Urothelium cell line (cell line): ENCODE data around the gene ZBTB33.

ENCODE experiments used
- DNase-seq: peaks from one replicate; pipeline ENCODE4 v3.0.0; 2011; ENCODE audit warnings: low spot score, mixed read lengths
- FAIRE-seq: peaks from 2 replicates; lab custom pipeline; 2011; peaks lifted over from hg19 to GRCh38; lab: Jason Lieb, UNC

The ZBTB33 gene

DNA sequence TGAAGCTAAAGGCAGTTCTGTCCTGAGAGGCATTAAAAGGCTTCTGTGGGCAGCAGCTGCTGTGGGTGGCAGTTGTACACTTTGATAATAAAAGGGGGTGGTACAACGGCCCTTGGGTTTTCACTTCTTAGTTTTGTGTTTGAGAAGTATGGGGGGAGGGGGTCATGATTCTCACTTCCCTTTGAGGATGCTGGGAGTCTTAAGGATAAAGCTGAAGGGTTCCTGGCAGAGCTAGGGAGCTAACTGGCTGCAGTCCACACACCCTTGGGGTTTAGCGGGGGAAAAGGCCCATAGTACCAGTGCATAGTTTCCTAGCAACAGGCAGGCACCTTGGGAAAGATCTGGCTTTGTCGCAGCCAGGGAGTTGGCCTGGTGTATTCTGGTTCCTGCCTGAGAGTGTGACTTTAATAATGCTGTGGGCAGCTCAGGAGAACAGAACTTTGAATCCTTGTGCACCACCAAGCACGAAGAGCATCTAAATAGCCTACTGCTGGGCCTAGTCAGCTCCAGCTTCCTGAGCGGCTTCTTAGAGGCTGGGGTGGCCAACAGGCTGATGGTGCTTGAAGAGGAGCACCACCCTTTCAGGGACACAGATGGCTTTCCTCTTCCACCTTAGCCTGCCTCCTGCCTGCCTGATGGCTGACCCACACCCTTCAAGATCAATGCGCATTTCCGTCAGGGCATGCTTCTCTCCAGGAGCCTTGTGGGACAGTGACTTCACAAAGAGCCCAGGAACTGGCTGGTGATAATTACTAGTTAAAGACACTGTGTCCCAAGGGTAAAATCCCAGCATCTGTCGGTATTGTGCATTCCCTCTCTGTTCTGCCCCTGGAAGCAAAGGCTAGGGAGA lies 12.5 kb downstream of the ZBTB33 start:
- FAIRE-seq (no peak), DNase-seq (no peak)

DNA sequence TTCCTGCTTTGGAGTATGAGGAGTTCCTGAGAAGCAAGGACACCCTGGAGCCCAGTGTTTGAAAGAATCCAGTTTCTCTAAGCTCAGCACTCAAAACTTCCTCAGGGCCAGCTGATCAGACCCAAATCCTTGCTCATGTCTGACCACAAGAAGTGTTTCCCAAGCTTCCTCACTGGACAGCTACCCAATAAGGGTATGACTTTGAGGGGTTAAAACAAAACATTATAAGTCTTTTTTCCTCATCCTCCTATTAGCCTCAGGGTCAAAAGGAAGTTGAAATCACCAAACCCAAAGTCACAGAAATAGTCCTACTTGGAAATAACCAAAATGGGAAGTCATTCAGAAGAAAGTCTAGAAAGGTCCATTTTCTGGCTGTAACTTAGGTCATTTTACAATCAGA lies 13.7 kb downstream of the ZBTB33 start:
- no peak for FAIRE-seq

DNA sequence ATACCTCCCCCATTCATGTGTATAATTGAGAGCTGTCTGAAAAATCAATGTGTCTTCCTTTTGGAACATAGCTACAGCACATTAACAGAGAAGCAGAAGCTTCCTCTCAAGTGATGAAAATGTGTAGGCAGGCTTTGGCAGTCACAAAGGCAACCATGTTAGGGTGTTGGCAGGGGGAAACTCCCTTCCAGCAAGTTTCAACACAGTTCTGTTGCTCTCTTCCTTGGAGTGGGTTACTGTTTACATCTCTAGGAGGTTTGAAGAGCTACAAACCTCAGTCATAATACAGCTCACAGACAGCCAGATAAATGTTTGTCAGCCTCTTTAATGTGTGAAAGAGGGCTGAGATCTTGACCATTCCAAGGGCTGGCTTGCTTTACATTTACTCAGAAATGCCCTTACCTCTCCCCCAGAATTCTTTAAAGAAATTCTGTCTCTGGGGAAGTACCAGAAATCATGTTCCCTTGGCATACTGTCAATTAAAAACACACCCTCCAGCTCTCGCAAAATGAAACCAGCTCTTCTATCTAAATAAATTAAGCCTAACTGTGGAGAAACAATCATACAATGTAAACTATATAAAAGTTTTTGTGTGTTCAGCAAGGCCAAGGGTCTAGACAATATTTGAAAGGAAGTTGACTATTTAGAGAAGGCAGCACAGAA lies 18.9 kb downstream of the ZBTB33 start:
- FAIRE-seq (no peak), DNase-seq (no peak)

More for the DNA sequence above, 13.7 kb downstream of the ZBTB33 start:
- no peak for DNase-seq

DNA sequence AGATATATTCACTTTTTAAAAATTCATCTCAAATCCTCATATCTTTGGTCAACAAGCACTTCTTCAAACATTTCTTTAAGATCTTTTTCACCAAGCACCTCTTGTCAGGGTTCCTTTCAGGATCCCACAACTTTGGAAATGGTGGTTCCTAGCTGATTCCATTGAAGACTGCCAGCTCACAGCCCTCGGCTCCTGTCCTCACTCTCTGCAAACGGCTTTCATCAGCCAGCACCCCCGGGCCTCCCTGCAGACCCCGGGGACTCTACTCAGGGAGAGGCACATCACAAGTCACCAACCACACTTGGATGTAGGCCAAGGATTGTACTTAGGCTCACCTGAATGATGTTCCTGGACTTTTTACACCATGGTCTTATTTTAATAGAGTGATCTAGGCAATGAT lies 20.0 kb downstream of the ZBTB33 start:
- DNase-seq: no peak
- FAIRE-seq: no peak

DNA sequence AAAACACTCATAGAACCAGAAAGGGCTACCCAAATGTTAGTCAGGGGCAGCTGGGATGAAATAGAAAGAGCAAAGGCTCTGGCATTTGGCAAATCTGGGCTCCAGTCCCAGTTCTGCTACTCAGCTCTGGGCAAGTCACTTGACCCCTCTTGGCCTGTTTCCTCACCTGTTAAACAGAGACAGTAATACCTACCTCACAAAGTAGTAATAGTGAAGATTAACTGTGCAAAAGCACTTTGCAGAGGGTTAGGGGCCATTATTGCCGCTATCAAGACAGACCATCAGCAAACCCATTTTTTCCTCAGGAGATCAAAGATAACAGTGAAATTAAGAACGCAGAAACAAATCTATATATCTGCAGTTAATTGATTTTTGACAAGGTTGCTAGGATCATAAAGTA lies 20.6 kb downstream of the ZBTB33 start:
- FAIRE-seq: no peak

DNA sequence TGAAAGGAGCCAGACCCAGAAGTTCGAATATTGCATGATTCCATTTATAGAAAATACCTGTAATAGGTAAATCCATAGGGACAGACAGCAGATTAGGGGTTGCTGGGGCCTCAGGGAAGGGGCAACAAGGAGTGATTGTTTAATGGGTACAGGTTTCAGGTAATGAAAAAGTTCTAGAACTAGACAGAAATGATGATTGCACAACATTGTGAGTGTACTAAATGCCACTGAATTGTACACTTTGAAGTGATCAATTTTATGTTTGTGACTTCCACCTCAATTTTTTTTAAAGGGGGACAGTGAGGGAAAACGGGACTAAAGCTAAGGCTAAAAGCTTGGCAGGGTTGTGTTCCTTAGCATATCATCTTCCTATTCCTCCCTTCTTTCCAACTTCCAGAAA lies 23.5 kb downstream of the ZBTB33 start:
- no peak for FAIRE-seq

More for the DNA sequence above, 20.6 kb downstream of the ZBTB33 start:
- DNase-seq: no peak

DNA sequence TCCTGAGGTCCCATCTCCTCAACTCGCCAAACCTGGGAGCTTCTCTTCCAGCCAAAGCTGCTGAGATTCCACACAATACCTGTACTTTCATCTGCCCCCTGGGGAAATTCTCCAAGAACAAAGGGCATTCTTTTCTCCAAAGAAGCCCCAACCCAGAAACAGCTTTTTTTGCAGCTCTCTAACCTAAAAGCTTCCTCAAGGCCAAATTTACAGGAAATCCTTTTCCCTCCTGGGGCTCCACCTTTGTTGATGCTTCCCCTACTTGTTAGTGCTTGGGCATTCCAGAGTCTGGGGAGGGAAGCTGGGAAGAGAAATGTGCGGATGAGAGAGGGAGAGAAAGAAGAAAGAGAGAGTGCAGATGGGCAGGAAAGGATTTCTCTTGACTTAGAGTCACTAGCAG lies 24.3 kb downstream of the ZBTB33 start:
- no peak for DNase-seq
- no peak for FAIRE-seq

More for the DNA sequence above, 23.5 kb downstream of the ZBTB33 start:
- no peak for DNase-seq

DNA sequence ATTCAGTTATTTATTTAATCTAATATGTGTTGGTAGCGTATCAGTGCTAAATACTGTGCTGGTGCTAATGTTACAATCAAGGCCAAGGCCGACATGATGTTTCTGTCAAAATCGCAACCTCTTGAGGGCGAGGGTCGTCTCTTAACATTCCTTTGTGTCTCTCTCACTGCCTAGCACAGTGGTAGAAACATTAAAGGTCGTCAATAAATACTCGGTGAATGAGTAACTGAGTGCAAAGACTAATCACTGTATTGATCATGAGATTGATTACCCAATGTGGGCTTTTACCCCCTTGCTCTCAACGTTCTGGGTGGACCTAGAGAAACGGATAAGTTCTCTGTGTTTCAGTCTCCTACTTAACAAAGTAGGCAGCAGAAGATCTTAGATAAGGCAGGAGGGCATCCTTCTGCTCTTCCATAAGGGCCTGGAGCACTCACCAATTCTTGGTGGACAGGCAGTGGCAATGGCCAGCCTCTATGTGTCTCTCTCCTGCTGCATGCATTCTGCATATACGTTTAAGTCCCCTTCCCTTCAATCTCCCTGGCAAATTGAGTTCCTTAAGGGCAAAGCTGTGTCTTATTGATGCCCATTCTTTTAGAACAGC lies 30.5 kb downstream of the ZBTB33 start:
- DNase-seq: no peak
- no peak for FAIRE-seq

DNA sequence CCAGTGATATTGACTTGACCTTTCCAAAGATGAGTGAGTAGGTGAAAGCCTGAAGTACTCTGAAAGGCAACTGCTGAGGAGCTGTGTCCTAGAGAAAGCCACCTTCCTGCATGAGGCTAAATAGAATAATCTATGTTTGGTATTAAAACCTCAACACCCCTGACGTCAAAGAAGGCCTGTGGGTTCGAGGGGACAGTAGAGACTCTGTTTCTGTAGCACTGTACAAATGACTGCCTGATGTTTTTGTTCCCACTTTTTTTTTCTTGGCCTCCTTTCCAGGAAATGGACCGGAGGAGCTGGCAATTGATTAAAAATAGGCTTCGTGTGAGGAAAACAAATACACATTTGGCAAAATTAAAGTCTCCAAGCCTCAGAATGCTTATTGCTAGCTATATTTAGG lies 31.1 kb downstream of the ZBTB33 start:
- no peak for DNase-seq
- no peak for FAIRE-seq

DNA sequence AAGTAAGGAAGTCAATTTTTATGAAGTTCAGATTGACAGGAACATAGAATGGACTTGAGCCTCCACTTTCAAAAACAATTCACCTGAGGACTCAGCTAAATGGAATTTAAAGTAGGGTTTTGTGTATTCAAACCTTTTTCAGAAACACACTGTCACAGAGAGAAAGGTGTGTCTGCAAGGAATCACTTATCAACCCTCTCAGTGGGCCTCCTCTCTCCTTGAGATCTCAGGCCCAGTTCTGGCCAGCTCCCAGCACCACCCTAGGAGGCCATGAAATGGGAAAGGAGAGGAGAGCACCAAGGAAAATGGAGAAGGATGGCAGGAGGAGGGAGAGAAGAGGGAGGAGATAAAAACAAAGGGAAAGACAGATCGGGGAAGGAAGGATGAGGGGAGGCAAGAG lies 32.1 kb downstream of the ZBTB33 start:
- FAIRE-seq (no peak), DNase-seq (no peak)

DNA sequence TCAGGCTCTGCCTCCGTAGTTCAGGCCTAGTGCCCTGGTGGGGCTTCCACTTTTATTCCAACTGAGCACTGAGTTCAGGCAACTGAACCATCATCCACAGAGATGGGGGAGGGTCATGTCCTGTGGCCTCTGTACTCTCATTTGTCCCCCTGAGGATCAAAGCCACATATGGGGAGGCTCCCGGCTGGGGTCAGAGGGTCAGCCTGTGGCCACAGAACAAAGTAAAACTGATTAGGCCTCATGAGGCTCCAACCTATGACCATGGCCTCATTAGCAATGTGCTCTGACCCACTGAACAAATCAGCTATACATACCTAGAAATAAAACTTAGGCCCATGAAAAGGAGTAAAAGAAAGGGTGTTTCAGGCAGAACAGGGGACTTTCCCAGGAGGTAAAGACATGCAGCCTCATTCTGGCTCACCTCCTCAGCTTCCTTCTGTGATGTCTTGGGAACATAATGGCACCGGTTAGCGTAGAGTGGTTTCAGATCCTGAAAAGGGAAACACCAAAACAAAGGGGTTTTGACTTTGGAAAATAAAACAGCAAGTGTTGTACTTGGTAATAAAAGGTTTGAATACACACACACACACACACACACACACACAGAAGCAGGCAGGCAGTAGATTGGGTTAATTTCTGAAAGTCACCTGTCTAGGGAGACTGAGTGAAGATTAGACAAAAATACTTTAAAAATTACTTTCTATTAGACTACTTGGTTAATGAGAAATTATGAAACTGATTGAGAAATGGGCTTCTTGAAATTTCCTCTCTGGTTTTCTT lies 36.3 kb downstream of the ZBTB33 start:
- DNase-seq: no peak
- no peak for FAIRE-seq

DNA sequence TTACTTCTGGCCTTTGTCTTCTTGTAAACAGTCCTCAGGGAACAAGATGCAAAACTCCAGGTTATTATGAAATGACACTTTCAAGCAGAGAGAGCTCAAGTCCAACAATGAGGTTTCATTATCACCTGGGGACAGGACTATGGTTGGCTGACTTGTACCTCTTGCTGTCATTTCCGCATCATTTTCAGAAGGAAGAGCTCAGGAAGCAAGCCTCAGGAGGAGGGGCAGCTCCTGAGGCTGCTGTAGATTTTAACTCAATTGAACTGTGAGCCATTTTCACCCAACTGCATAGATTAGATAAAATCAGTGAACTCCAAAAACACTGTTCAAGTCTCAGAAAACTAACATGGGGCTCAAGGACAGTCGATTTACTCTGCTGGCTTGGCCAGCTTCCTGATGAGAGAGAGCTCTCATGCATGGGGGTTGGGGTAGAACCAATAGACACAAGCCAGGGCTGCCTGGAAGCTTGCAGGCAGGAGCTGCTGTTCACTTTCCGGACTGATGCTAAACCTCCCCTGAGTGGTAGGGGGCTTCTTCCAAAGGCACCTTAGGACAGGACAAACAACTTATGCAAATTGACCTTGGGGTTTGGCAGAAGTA lies 37.0 kb downstream of the ZBTB33 start:
- DNase-seq: no peak
- no peak for FAIRE-seq

DNA sequence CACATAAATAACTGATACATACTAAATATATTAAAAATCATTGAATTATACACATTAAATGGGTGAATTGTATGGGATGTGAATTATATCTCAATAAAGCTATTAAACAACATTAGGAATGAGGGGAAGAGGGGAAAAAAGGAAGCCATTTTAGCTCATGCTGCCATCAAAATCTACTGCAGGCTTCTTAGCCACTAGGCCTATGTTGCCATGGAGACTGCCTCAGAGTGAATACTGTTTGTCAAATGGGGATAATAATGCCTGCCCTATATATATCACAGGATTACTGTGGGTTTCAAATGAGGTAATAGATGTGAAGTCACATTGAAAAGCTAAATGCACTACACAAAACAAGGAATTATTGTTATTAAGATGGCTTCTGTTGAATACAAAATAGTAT lies 39.5 kb downstream of the ZBTB33 start:
- FAIRE-seq (no peak), DNase-seq (no peak)

DNA sequence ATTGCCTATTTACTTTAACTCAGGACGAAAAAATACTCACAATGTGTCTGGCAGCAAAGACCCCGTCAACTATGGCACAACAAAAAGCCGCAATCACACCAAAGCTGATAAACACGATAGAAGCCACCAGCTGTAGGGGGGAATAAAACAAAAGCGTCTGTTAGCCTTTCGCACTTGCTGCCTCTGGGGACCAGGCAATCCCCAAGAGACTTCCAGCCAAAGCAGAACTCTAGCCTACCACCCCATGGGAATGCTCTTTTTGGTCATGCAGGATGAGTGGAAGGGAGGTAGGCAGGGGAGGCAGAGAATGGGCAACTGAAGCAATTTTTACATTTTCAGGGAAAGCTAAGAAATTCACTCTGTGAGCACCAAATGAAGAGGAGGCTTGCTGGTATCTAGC lies 40.6 kb downstream of the ZBTB33 start:
- no peak for DNase-seq
- FAIRE-seq: no peak

DNA sequence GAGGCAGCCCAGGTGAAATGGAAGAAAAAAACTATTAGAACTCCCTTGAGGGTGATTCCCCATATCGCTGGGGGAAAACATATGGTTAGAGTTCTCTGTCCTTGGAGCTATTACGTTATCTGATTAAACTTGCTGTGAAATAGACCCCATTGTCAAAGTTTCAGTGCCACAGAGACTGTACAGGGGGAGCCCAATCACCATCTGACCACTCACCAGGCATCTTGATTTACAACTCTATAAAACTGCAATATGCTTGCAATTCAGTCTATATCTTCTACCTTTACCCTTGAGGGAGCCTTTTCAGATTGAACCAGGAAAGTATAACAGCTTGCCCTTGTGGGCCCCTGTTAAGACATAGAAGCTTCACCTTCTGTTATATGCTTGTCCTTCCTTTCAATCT lies 42.4 kb downstream of the ZBTB33 start:
- DNase-seq (no peak), FAIRE-seq (no peak)

DNA sequence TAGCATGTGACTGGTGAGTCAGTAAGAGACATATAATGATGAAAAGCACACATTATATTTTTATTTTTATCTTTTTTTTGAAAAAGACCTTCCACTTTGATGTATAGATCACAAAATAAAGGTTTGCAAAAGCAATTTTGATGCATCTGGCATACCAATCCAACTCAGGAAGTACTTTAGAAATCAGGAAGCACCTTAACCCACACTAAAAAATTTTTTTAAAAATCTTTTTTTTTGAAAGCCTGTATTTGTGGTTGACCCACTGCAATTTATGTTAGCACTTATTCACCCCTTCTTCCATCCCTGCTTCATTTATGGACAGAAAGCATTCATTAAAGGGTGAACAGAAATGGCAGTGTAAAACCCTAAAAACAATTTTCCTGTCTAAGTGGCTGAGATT lies 44.0 kb downstream of the ZBTB33 start:
- FAIRE-seq: no peak
- no peak for DNase-seq

DNA sequence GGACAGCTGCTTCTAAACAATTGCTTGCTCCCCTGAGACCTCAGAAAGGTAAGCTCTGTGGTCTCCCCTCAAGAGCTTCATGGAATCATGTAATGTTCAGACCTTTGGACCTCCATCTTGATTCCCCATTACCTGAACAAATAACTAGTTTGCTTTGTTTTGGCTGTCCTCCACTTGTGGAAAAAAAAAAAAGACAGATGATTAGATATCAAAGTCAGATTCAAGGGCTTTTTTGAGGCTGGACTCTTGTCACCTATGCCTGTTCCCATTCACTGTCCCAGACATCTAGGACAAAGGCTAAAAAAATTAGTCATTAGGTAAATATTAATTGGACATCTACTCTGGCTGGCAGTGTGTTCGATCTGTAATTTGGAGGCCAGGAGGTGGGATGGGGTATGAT lies 47.3 kb downstream of the ZBTB33 start:
- no peak for FAIRE-seq
- DNase-seq: no peak

DNA sequence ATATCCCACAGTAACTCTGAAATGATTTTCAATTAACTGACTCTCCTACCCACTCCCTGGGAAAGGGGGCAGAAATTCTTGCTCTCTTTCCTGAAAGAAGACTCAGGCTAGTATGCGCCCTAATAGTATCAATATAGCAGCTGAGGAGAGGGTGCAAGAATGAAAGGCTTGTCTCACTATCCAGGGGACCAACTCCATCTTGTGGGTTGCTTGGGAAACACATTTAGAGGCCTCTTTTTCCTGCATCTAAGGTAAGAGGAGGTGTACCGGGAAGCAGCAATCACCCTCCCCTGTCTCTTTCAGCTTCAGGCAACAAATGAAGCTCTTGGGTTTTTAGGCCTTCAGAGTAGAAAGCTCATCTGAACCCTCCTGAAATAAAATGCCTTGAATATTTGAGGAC lies 49.3 kb downstream of the ZBTB33 start:
- no peak for FAIRE-seq
- no peak for DNase-seq

DNA sequence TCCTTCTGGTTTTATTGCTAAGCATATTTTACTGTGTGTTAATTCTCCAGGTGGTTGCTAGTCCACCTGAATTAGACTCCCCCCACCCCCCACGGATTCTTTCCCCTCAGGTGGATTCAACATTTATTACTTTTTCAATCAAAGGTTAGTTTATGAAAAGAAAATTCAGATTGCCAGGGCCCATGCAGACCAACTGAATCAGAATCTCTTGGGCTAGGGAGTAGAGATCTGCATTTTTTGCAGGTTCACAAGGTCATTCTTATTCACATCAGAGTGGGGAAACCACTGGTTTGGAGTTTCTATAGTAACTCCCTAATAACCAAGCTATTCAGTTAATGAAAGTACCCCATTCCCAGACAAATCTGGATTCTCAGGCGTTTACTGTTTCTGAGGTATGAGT lies 50.9 kb downstream of the ZBTB33 start:
- DNase-seq: no peak
- no peak for FAIRE-seq

DNA sequence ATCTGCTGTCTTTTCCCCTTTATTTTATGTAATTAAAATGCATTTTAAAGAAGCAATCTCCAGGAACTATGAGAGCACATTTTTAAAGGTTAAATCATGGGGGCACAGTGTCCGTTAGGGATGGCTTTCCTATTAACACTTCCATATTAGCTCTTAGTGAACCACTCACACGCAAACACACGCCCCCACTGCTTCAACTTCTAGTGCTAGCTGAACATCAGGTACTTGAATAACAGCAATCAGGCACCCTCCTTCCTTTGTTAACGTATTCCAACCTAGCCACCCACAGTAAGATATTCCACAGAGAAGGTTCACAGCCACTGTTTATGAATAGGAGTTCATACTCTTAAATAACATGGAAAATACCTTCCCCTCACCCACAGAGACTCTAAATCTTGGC lies 51.3 kb downstream of the ZBTB33 start:
- no peak for FAIRE-seq

DNA sequence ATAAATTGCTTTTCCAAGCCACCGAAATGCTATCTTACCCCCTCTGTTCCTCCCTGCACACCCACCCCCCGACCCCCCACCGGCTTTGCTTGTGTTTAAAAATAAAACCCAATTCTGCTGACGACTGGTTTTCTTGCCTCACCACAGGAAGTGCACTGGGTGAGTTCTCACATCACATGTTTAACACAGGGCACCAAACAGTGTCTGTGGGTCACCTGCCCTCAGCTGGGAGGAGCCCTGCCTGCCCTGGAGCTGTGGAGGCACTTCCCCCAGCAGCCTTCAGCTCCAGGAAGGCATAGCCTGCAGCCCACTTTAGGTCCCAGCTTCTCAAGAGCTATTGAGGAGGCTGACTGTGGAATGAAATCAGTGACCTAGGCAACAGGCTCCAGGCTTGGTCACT lies 51.8 kb downstream of the ZBTB33 start:
- no peak for DNase-seq

More for the DNA sequence above, 51.3 kb downstream of the ZBTB33 start:
- DNase-seq: no peak

More for the DNA sequence above, 51.8 kb downstream of the ZBTB33 start:
- no peak for FAIRE-seq
